Left renal pelvis (tissue), 4 donors: Measurements from ENCODE around the gene CARHSP1. TPM values are rescaled to one million over a fixed set of nuclear protein-coding genes. Genes with fewer than 3 reads are reported as not detected.
"Not testable (repeated sequence)": the region's sequence is repeated elsewhere in the genome, so short reads cannot be mapped to it uniquely, and the experiment has no call there.

Experiments used
- DNase-seq, 4 donors: peaks; one replicate each; pipeline ENCODE4 v3.0.0-alpha.2; 2013; ENCODE audit warnings: low read depth in 4 of 4, low spot score in 3 of 4
- polyA plus RNA-seq, 4 donors: library from polyadenylated mRNA; unstranded; fragments of 120-200 nt; gene quantifications; one replicate each; pipeline ENCODE4 v1.2.1, GENCODE V29; 2013; ENCODE audit not compliant: insufficient read length in 4 of 4

Gene CARHSP1
- polyA plus RNA-seq, 4 donors: 53.4 to 80.5 (median 65.8) TPM

GRCh38 chr16:8803733-8804132 lies 65.1 kb downstream of the CARHSP1 start:
- DNase-seq: not testable (repeated sequence)

Other genes starting within 250 kb of the CARHSP1 start
- 10 to 100 TPM; 15.0 to 30.9 (median 21.7) TPM for gene METTL22, start 247.3 kb downstream of the CARHSP1 start, polyA plus RNA-seq
- 10 to 100 TPM; 12.0 to 64.2 (median 53.0) TPM for gene ABAT, start 194.4 kb downstream of the CARHSP1 start, polyA plus RNA-seq
- 10 to 100 TPM; 10.9 to 18.5 (median 15.2) TPM for gene TMEM186, start 71.4 kb downstream of the CARHSP1 start, polyA plus RNA-seq
- 10 to 100 TPM; 19.5 to 24.2 (median 22.0) TPM for gene PMM2, start 71.2 kb downstream of the CARHSP1 start, polyA plus RNA-seq
- gene LITAFD, start 13.3 kb upstream of the CARHSP1 start, polyA plus RNA-seq: under 1 TPM in 1 of 4 donors, not detected in 3; 0.20 TPM
- gene USP7, start 94.9 kb upstream of the CARHSP1 start, polyA plus RNA-seq: 100 to 1,000 TPM in 3 of 4 donors, 10 to 100 TPM in 1; 94.3 to 137 (median 127) TPM
- 10 to 100 TPM; 42.7 to 53.1 (median 47.5) TPM for gene HAPSTR1, start 222.6 kb upstream of the CARHSP1 start, polyA plus RNA-seq